ENCODE data around the gene FAM81A. TPM values are rescaled to one million over a fixed set of nuclear protein-coding genes. Genes with fewer than 3 reads are reported as not detected.

FAM81A gene
- total RNA-seq, 1 donor from 2014 or later: 1.3 TPM

GRCh38 chr15:59538494-59538893 lies 100.5 kb downstream of the FAM81A start:
- ATAC-seq: no peak
- Histone ChIP-seq H3K4me1 (no peaks in the 10 kb centered on the region), H3K27me3 (no peaks in the 10 kb centered on the region), H3K9me3 (no peaks in the 10 kb centered on the region), H3K27ac (no peak overlapping the region), H3K4me3 (no peak overlapping the region), H3K36me3 (no peaks in the 10 kb centered on the region)
- no peak for DNase-seq
- TF ChIP-seq CTCF (IDR thresholded peaks at IDR 0.05): no peak
- intact Hi-C loops (cut with DNase I): no loop called here

GRCh38 chr15:59539799-59540198 lies 101.8 kb downstream of the FAM81A start:
- no peaks in the 10 kb centered on the region for H3K9me3 ChIP-seq
- no peaks in the 10 kb centered on the region for H3K4me1 ChIP-seq
- H3K4me3 ChIP-seq: no peak overlapping the region
- H3K27me3 ChIP-seq: no peaks in the 10 kb centered on the region
- DNase-seq (no peak), ATAC-seq (no peak)
- no peak overlapping the region for H3K27ac ChIP-seq
- intact Hi-C loops (cut with DNase I): no loop called here
- no peak for TF ChIP-seq CTCF (IDR thresholded peaks at IDR 0.05)
- no peaks in the 10 kb centered on the region for H3K36me3 ChIP-seq

GRCh38 chr15:59540654-59541053 lies 102.7 kb downstream of the FAM81A start:
- ATAC-seq: no peak
- no peaks in the 10 kb centered on the region for H3K27me3 ChIP-seq
- intact Hi-C loops (cut with DNase I): no loop called here
- H3K36me3 ChIP-seq: no peaks in the 10 kb centered on the region
- TF ChIP-seq CTCF (IDR thresholded peaks at IDR 0.05): no peak
- DNase-seq: no peak
- H3K4me3 ChIP-seq: no peak overlapping the region
- no peaks in the 10 kb centered on the region for H3K9me3 ChIP-seq
- no peak overlapping the region for H3K27ac ChIP-seq
- no peaks in the 10 kb centered on the region for H3K4me1 ChIP-seq

GRCh38 chr15:59541750-59542149 lies 103.8 kb downstream of the FAM81A start:
- DNase-seq (no peak), ATAC-seq (no peak)
- H3K4me3 ChIP-seq: no peak overlapping the region
- TF ChIP-seq CTCF (IDR thresholded peaks at IDR 0.05): no peak
- no peaks in the 10 kb centered on the region for H3K27me3 ChIP-seq
- H3K9me3 ChIP-seq: no peaks in the 10 kb centered on the region
- intact Hi-C loops (cut with DNase I): no loop called here
- no peaks in the 10 kb centered on the region for H3K4me1 ChIP-seq
- H3K36me3 ChIP-seq: no peaks in the 10 kb centered on the region
- no peak overlapping the region for H3K27ac ChIP-seq

GRCh38 chr15:59543721-59544547 lies 105.9 kb downstream of the FAM81A start:
- Histone ChIP-seq H3K36me3 (no peaks in the 10 kb centered on the region), H3K27me3 (no peaks in the 10 kb centered on the region), H3K9me3 (no peaks in the 10 kb centered on the region), H3K27ac (no peak overlapping the region), H3K4me3 (no peak overlapping the region), H3K4me1 (no peaks in the 10 kb centered on the region)
- no peak for DNase-seq
- intact Hi-C loops (cut with DNase I): no loop called here
- ATAC-seq: peak; percentile 79
- no peak for TF ChIP-seq CTCF (IDR thresholded peaks at IDR 0.05)
